ENCODE results near the gene SRPX. TPM values are rescaled to one million over a fixed set of nuclear protein-coding genes. Genes with fewer than 3 reads are reported as not detected.

Gene SRPX
- total RNA-seq, 2 experiments from 2014 or later: 0.25 to 0.63 TPM

DNA sequence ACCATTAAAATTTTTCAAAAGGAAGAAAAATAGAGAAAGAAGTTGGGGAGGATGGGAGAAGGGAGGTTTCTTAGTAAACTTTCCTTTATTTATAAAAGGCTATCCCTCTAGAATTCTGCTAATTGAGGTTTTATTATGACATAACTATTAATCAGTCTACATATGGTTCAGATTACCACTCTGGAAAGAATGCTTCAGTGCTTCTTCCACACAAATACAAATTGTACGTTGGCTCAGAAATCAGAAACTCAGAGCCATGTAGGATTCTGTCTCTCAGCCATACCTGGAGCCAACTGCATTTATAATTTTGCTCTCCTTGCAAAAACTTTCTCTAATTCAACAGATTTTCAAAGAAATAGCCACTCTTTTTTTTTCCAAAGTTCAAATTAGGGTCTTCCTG is 37.1 kb downstream of the SRPX start:
- POLR2A ChIA-PET: no interaction called here
- Mint-ChIP-seq H3K27ac (no peak overlapping the region), H3K27me3 (peaks cover 4% of the 10 kb centered on the region), H3K9me3 (no peaks in the 10 kb centered on the region), H3K36me3 (ENCODE audit: low read depth) (no peaks in the 10 kb centered on the region), H3K4me3 (no peak overlapping the region), H3K4me1 (no peaks in the 10 kb centered on the region)
- CTCF ChIA-PET: interaction anchor here (0.6 kb wide), 1 partner anchor 87 kb away, joined by 3 read pairs; no protein-coding TSS in a partner anchor
- DNase-seq: no peak

- CTCF ChIA-PET: no interaction called here
- H3K4me3 Mint-ChIP-seq: no peak overlapping the region
- H3K27ac Mint-ChIP-seq: no peak overlapping the region
Observed at GRCh38 chrX:38181357-38181756, 39.3 kb downstream of the SRPX start.

GRCh38 chrX:38178396-38178795 is 42.3 kb downstream of the SRPX start:
- H3K36me3 Mint-ChIP-seq (ENCODE audit: low read depth): no peaks in the 10 kb centered on the region
- no peak for DNase-seq
- no peaks in the 10 kb centered on the region for H3K9me3 Mint-ChIP-seq
- no peak overlapping the region for H3K4me3 Mint-ChIP-seq
- no peak overlapping the region for H3K27ac Mint-ChIP-seq
- ChIA-PET POLR2A (no interaction called here), CTCF (no interaction called here)
- H3K4me1 Mint-ChIP-seq: no peaks in the 10 kb centered on the region
- peaks cover 4% of the 10 kb centered on the region for H3K27me3 Mint-ChIP-seq

More at GRCh38 chrX:38181357-38181756, 39.3 kb downstream of the SRPX start:
- POLR2A ChIA-PET: no interaction called here
- no peaks in the 10 kb centered on the region for H3K9me3 Mint-ChIP-seq
- DNase-seq: no peak
- H3K36me3 Mint-ChIP-seq (ENCODE audit: low read depth): no peaks in the 10 kb centered on the region
- H3K4me1 Mint-ChIP-seq: no peaks in the 10 kb centered on the region
- H3K27me3 Mint-ChIP-seq: peaks cover 3% of the 10 kb centered on the region

- no peaks in the 10 kb centered on the region for H3K36me3 Mint-ChIP-seq (ENCODE audit: low read depth)
- H3K27ac Mint-ChIP-seq: no peak overlapping the region
- H3K4me1 Mint-ChIP-seq: no peaks in the 10 kb centered on the region
- no peak for DNase-seq
- no peak overlapping the region for H3K4me3 Mint-ChIP-seq
- H3K9me3 Mint-ChIP-seq: no peaks in the 10 kb centered on the region
- CTCF ChIA-PET: no interaction called here
- POLR2A ChIA-PET: no interaction called here
- H3K27me3 Mint-ChIP-seq: peaks cover 4% of the 10 kb centered on the region
Observed at GRCh38 chrX:38175139-38175538, 45.5 kb downstream of the SRPX start.

GRCh38 chrX:38172596-38172995 is 48.1 kb downstream of the SRPX start:
- Mint-ChIP-seq H3K9me3 (no peaks in the 10 kb centered on the region), H3K4me3 (no peak overlapping the region), H3K27me3 (peaks cover 2% of the 10 kb centered on the region), H3K27ac (no peak overlapping the region), H3K36me3 (ENCODE audit: low read depth) (no peaks in the 10 kb centered on the region), H3K4me1 (no peaks in the 10 kb centered on the region)
- no peak for DNase-seq
- CTCF ChIA-PET: no interaction called here
- POLR2A ChIA-PET: no interaction called here

GRCh38 chrX:38170556-38170955 is 50.1 kb downstream of the SRPX start:
- Mint-ChIP-seq H3K4me1 (no peaks in the 10 kb centered on the region), H3K9me3 (no peaks in the 10 kb centered on the region), H3K4me3 (no peak overlapping the region), H3K27ac (no peak overlapping the region), H3K27me3 (peaks cover 2% of the 10 kb centered on the region), H3K36me3 (ENCODE audit: low read depth) (no peaks in the 10 kb centered on the region)
- POLR2A ChIA-PET: no interaction called here
- CTCF ChIA-PET: no interaction called here
- no peak for DNase-seq

DNA sequence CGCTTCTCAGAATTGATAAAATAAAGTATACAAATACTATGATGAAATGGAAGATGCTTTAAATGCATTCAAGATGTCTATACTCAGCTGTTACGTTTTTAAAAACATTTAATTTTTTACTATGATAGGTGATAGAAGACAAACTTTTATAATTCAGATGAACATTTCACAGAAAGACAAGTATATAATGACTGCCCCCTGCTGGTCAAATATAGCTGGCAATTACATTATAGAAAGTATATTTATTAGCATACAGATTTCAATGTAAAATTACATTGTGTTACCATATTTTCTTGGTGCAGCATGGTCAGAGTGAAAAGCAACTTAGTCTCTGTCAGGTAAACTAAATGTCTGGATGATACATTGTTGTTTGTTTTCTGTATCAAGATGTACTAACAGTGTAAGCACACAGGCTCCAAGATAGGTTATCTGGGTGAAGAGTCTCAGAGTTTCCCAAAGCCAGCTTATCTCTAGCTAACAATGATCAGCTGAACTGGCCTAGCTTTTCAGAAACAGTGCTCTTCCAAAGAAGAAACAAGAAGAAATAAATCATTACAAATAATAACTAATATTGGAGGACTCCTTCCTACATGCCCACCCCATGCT is 54.1 kb downstream of the SRPX start:
- Mint-ChIP-seq H3K9me3 (no peaks in the 10 kb centered on the region), H3K36me3 (ENCODE audit: low read depth) (no peaks in the 10 kb centered on the region), H3K4me1 (no peaks in the 10 kb centered on the region), H3K4me3 (no peak overlapping the region), H3K27me3 (no peaks in the 10 kb centered on the region), H3K27ac (no peak overlapping the region)
- no peak for DNase-seq
- ChIA-PET POLR2A (no interaction called here), CTCF (interaction anchor here (1.0 to 3.6 kb wide), 7 partner anchors 26 to 421 kb away, joined by 3 to 20 read pairs (median 4); partner anchors contain the start of gene RPGR)

GRCh38 chrX:38165023-38165422 is 55.6 kb downstream of the SRPX start:
- CTCF ChIA-PET: interaction anchor here (3.6 kb wide), 1 partner anchor 239 kb away, joined by 20 read pairs; no protein-coding TSS in a partner anchor
- Mint-ChIP-seq H3K36me3 (ENCODE audit: low read depth) (no peaks in the 10 kb centered on the region), H3K27me3 (no peaks in the 10 kb centered on the region), H3K9me3 (no peaks in the 10 kb centered on the region), H3K4me3 (no peak overlapping the region), H3K4me1 (no peaks in the 10 kb centered on the region), H3K27ac (no peak overlapping the region)
- POLR2A ChIA-PET: no interaction called here
- no peak for DNase-seq

- H3K36me3 Mint-ChIP-seq (ENCODE audit: low read depth): no peaks in the 10 kb centered on the region
- no peak overlapping the region for H3K4me3 Mint-ChIP-seq
- H3K4me1 Mint-ChIP-seq: no peaks in the 10 kb centered on the region
- ChIA-PET CTCF (interaction anchor here (1.1 kb wide), 1 partner anchor 418 kb away, joined by 3 read pairs; no protein-coding TSS in a partner anchor), POLR2A (no interaction called here)
- no peaks in the 10 kb centered on the region for H3K9me3 Mint-ChIP-seq
- H3K27ac Mint-ChIP-seq: no peak overlapping the region
- DNase-seq: no peak
- H3K27me3 Mint-ChIP-seq: no peaks in the 10 kb centered on the region
Observed at GRCh38 chrX:38163193-38163592, 57.5 kb downstream of the SRPX start.

DNA sequence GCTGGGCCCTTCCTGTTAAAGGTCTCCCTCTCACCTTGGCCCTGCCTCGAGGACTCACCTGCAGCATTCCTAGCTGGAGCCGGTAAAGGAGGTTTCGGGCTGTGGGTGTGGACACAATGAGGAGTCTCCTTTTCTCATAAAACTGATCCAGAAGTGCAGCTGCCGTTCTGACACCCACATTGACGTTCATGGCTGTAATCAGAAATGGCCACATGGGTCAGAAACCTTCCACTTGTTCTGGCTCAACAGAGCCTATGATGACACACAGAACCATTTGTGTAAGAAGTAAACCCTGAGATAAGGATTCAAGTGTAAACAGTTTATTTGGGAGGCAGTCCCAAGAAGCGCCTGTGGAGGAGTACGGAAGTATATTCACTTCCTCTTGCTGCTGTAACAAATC is 63.8 kb downstream of the SRPX start:
- Mint-ChIP-seq H3K27me3 (peaks cover 2% of the 10 kb centered on the region), H3K36me3 (ENCODE audit: low read depth) (no peaks in the 10 kb centered on the region), H3K9me3 (no peaks in the 10 kb centered on the region), H3K4me1 (no peaks in the 10 kb centered on the region), H3K27ac (no peak overlapping the region), H3K4me3 (no peak overlapping the region)
- POLR2A ChIA-PET: no interaction called here
- no peak for DNase-seq
- CTCF ChIA-PET: no interaction called here

GRCh38 chrX:38154818-38155217 is 65.9 kb downstream of the SRPX start:
- no peak for DNase-seq
- Mint-ChIP-seq H3K27ac (no peak overlapping the region), H3K27me3 (peaks cover 2% of the 10 kb centered on the region), H3K36me3 (ENCODE audit: low read depth) (no peaks in the 10 kb centered on the region), H3K4me3 (no peak overlapping the region), H3K4me1 (no peaks in the 10 kb centered on the region), H3K9me3 (no peaks in the 10 kb centered on the region)
- CTCF ChIA-PET: no interaction called here
- POLR2A ChIA-PET: no interaction called here

DNA sequence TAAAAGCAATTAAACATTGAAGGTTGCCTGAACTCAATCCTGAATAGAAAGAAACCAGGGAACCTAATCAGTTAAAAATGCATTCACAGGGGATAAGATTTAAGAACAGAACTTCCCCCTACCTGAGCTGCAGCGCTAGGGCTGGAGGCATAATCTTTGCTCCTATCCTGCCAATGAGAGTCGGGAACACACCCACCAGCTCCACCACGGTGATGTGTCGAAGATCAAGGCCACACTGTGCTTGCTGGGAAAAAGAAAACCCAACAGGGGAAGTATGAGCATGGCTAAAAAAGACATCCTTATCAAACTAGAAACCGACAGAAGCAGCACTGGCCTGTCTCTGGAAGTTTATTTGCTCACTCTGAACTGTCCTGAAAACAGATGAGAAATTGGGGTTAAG is 66.3 kb downstream of the SRPX start:
- CTCF ChIA-PET: no interaction called here

DNA sequence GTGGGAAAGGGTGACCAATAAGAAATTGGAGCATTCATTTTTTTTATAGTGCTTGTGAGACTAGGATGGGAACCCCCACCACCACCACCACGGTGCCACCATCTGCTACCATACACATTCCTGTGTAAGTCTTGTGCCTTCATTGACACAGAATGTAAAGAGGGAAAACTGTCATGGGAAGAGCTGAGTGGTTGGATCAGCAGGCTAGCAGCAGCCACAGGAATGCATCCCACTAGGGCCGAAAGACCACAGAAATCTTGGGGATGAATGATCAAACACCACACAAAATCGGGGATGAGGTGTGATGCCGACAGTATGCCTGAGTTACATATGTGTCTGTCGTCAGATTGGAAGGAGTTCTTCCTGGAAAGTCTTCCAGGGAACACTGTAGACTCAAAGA is 69.2 kb downstream of the SRPX start:
- ChIA-PET POLR2A (no interaction called here), CTCF (no interaction called here)
- Mint-ChIP-seq H3K27me3 (peaks cover 2% of the 10 kb centered on the region), H3K4me1 (no peaks in the 10 kb centered on the region), H3K9me3 (no peaks in the 10 kb centered on the region), H3K27ac (no peak overlapping the region), H3K36me3 (ENCODE audit: low read depth) (no peaks in the 10 kb centered on the region), H3K4me3 (no peak overlapping the region)
- DNase-seq: no peak

More for the DNA sequence above, 66.3 kb downstream of the SRPX start:
- Mint-ChIP-seq H3K36me3 (ENCODE audit: low read depth) (no peaks in the 10 kb centered on the region), H3K9me3 (no peaks in the 10 kb centered on the region), H3K4me1 (no peaks in the 10 kb centered on the region), H3K27ac (no peak overlapping the region), H3K27me3 (peaks cover 2% of the 10 kb centered on the region), H3K4me3 (no peak overlapping the region)
- no peak for DNase-seq
- POLR2A ChIA-PET: no interaction called here

GRCh38 chrX:38150993-38151392 is 69.7 kb downstream of the SRPX start:
- Mint-ChIP-seq H3K4me1 (no peaks in the 10 kb centered on the region), H3K4me3 (no peak overlapping the region), H3K27ac (no peak overlapping the region), H3K9me3 (no peaks in the 10 kb centered on the region), H3K27me3 (peaks cover 2% of the 10 kb centered on the region), H3K36me3 (ENCODE audit: low read depth) (no peaks in the 10 kb centered on the region)
- DNase-seq: no peak
- ChIA-PET POLR2A (no interaction called here), CTCF (no interaction called here)
